Nephron progenitor cell (in vitro differentiated cells): ENCODE results near the gene USP13.

Experiments
- DNase-seq: peaks from one replicate; pipeline ENCODE4 v3.0.0; 2021
- H3K27ac Mint-ChIP-seq: 2 replicates; pipeline ENCODE4 v1.8.0; 2021; ENCODE audit warnings: mild to moderate bottlenecking, moderate library complexity, mixed read lengths
- H3K27me3 Mint-ChIP-seq: 2 replicates; pipeline ENCODE4 v1.8.0; 2021; ENCODE audit warnings: mild to moderate bottlenecking, low read depth, mixed read lengths; ENCODE audit not compliant: poor library complexity
- H3K36me3 Mint-ChIP-seq: 2 replicates; pipeline ENCODE4 v1.8.0; 2021; ENCODE audit warnings: low read depth, mixed read lengths
- H3K4me1 Mint-ChIP-seq: 2 replicates; pipeline ENCODE4 v1.8.0; 2021; ENCODE audit warnings: mixed read lengths
- H3K4me3 Mint-ChIP-seq: 2 replicates; pipeline ENCODE4 v1.8.0; 2021; ENCODE audit warnings: mild to moderate bottlenecking, moderate library complexity, mixed read lengths
- H3K9me3 Mint-ChIP-seq: 2 replicates; pipeline ENCODE4 v1.8.0; 2021; ENCODE audit warnings: mild to moderate bottlenecking, moderate library complexity, mixed read lengths
- TF ChIP-seq, protein P1 (sequence below): fragments of 200-600 bp; sonication (generic); IDR thresholded peaks from 2 replicates; pipeline ENCODE4 v1.5.0; 2021; ENCODE audit warnings: antibody characterized with exemption

Gene USP13

DNA sequence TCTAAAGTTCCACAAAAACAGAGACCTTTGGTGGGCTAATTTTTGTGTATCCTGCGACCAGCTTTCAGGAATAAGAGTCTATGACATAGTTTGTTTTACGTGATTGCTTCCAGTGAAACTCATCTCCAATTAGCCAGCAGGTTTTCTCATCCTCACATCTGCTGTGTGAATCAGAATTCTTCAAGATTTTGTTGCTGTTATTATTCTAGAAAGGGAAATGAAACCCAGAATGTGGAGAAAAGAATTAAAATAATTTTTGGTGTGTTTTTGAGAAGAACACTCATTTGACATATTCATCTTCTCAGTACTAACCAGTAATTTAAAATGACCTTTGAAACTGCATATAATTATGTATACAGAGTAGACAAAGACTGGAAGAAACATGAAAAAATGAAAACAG, 175.9 kb downstream of the USP13 start:
- no peak for DNase-seq
- no peaks in the 10 kb centered on the region for H3K9me3 Mint-ChIP-seq
- H3K27ac Mint-ChIP-seq = no peak overlapping the region
- peaks cover 3% of the 10 kb centered on the region for H3K27me3 Mint-ChIP-seq
- H3K36me3 Mint-ChIP-seq = no peaks in the 10 kb centered on the region
- H3K4me3 Mint-ChIP-seq = no peak overlapping the region
- TF ChIP-seq, protein P1, sequence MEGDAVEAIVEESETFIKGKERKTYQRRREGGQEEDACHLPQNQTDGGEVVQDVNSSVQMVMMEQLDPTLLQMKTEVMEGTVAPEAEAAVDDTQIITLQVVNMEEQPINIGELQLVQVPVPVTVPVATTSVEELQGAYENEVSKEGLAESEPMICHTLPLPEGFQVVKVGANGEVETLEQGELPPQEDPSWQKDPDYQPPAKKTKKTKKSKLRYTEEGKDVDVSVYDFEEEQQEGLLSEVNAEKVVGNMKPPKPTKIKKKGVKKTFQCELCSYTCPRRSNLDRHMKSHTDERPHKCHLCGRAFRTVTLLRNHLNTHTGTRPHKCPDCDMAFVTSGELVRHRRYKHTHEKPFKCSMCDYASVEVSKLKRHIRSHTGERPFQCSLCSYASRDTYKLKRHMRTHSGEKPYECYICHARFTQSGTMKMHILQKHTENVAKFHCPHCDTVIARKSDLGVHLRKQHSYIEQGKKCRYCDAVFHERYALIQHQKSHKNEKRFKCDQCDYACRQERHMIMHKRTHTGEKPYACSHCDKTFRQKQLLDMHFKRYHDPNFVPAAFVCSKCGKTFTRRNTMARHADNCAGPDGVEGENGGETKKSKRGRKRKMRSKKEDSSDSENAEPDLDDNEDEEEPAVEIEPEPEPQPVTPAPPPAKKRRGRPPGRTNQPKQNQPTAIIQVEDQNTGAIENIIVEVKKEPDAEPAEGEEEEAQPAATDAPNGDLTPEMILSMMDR = no peak
- H3K4me1 Mint-ChIP-seq = no peaks in the 10 kb centered on the region

- Mint-ChIP-seq H3K27me3 (peaks cover 3% of the 10 kb centered on the region), H3K36me3 (no peaks in the 10 kb centered on the region), H3K27ac (no peak overlapping the region), H3K4me1 (no peaks in the 10 kb centered on the region), H3K9me3 (no peaks in the 10 kb centered on the region), H3K4me3 (no peak overlapping the region)
- DNase-seq = no peak
- TF ChIP-seq, protein P1 = no peak
These were observed 176.6 kb downstream of the USP13 start for GRCh38 chr3:179829401-179829800.

DNA sequence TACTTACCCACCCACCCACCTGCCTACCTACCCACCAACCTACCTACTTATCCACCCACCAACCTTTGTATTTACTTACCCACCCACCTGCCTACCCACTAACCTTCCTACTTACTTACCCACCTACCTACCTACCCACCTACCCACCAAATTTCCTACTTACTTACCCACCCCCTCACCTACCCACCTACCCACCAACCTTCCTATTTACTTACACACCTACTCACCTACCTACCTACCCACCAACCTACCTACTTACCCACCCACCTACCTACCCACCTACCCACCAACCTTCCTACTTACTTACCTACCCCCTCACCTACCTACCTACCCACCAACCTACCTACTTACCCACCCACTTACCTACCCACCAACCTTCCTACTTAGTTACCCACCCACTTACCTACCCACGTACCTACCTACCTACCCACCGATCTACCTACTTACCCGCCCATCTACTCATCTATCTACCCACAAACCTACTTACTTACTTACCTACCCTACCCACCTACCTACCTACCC, 179.6 kb downstream of the USP13 start:
- Mint-ChIP-seq H3K4me3 (no peak overlapping the region), H3K4me1 (no peaks in the 10 kb centered on the region), H3K9me3 (no peaks in the 10 kb centered on the region), H3K36me3 (no peaks in the 10 kb centered on the region), H3K27ac (no peak overlapping the region), H3K27me3 (peaks cover 3% of the 10 kb centered on the region)
- TF ChIP-seq, protein P1 = no peak
- DNase-seq = no peak

DNA sequence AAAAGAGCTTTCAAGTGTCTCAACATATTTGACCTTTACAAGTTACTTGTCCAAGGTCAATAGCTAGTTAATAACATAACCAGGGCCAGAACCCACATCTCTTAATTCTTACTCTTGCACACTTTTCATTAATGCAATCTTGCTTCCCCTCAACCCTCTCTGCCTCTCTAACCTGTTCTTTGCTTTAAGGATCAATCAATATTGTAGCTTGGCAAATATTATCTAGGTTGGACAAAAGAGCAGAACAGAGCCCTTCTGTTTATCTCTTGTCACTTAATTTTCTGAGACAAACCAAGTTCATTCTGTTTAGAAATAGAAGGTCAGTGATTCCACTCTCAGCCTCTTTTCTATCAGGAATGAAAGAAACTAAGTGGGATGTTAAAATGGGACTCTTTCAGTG, 180.5 kb downstream of the USP13 start:
- TF ChIP-seq, protein P1 = no peak
- Mint-ChIP-seq H3K4me1 (no peaks in the 10 kb centered on the region), H3K27ac (no peak overlapping the region), H3K36me3 (no peaks in the 10 kb centered on the region), H3K9me3 (no peaks in the 10 kb centered on the region), H3K27me3 (peaks cover 3% of the 10 kb centered on the region), H3K4me3 (no peak overlapping the region)
- no peak for DNase-seq

- H3K4me3 Mint-ChIP-seq = no peak overlapping the region
- TF ChIP-seq, protein P1 = no peak
- H3K27ac Mint-ChIP-seq = no peak overlapping the region
- H3K36me3 Mint-ChIP-seq = no peaks in the 10 kb centered on the region
- no peak for DNase-seq
- H3K4me1 Mint-ChIP-seq = no peaks in the 10 kb centered on the region
- no peaks in the 10 kb centered on the region for H3K9me3 Mint-ChIP-seq
- H3K27me3 Mint-ChIP-seq = peaks cover 7% of the 10 kb centered on the region
These were observed 184.5 kb downstream of the USP13 start for GRCh38 chr3:179837374-179837773.
